ENCODE measurements around the gene PMVK.

Gene PMVK

DNA sequence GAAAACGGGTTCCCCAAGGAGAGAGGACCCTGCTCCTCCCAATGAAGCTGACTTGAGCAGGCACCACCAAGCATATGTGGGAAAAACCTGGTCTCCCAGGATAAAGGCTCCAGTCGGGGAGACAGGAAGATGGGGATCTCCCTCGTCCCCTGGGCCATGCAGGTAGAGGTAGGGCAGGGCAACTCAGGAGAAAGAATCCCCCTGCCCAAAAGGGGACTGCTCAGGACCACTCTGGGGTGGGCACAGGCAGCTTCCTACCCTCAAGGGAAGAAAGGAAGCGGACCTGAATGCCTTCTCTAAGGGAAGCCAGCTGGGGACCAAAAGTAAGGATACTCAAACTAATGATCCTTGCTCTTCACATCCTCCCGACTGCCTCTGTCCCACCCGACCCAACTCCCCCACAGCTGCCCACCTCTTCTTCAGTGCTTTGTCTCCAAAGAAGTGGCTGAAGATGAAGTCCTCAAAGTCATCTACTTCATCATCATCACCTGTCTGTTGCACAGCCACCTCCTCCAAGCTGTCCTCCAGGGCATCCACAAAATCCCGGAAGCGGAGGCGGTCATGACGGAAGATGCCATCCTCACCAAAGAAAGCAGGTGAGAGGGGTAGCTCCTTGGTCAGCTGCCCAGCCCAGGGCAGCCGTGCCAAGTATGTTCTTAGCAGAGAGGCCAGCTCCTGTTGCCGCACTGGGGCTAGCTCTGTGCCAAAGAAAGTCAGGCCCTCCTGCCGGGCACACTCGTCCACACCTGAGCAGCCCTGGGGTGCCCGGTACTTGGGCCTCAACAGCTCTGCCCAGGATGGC lies 8.8 kb upstream of the PMVK start:
- Histone ChIP-seq H3K4me1 (ENCODE audit: insufficient read depth, poor library complexity, severe bottlenecking) (no peaks in the 10 kb centered on the region), H3K27ac (ENCODE audit: poor library complexity, severe bottlenecking) (no peak overlapping the region), H3K36me3 (ENCODE audit: low read depth) (no peaks in the 10 kb centered on the region), H3K4me3 (ENCODE audit: severe bottlenecking) (no peak overlapping the region), H3K9me3 (ENCODE audit: severe bottlenecking) (no peaks in the 10 kb centered on the region), H3K27me3 (ENCODE audit: insufficient read depth, poor library complexity, severe bottlenecking) (no peaks in the 10 kb centered on the region)
- TF ChIP-seq, protein P1, sequence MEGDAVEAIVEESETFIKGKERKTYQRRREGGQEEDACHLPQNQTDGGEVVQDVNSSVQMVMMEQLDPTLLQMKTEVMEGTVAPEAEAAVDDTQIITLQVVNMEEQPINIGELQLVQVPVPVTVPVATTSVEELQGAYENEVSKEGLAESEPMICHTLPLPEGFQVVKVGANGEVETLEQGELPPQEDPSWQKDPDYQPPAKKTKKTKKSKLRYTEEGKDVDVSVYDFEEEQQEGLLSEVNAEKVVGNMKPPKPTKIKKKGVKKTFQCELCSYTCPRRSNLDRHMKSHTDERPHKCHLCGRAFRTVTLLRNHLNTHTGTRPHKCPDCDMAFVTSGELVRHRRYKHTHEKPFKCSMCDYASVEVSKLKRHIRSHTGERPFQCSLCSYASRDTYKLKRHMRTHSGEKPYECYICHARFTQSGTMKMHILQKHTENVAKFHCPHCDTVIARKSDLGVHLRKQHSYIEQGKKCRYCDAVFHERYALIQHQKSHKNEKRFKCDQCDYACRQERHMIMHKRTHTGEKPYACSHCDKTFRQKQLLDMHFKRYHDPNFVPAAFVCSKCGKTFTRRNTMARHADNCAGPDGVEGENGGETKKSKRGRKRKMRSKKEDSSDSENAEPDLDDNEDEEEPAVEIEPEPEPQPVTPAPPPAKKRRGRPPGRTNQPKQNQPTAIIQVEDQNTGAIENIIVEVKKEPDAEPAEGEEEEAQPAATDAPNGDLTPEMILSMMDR (IDR thresholded peaks at IDR 0.05; ENCODE audit: poor library complexity, severe bottlenecking), result no peak
- no peak for ATAC-seq (ENCODE audit: low read depth)
- no peak for DNase-seq (ENCODE audit: low spot score)

DNA sequence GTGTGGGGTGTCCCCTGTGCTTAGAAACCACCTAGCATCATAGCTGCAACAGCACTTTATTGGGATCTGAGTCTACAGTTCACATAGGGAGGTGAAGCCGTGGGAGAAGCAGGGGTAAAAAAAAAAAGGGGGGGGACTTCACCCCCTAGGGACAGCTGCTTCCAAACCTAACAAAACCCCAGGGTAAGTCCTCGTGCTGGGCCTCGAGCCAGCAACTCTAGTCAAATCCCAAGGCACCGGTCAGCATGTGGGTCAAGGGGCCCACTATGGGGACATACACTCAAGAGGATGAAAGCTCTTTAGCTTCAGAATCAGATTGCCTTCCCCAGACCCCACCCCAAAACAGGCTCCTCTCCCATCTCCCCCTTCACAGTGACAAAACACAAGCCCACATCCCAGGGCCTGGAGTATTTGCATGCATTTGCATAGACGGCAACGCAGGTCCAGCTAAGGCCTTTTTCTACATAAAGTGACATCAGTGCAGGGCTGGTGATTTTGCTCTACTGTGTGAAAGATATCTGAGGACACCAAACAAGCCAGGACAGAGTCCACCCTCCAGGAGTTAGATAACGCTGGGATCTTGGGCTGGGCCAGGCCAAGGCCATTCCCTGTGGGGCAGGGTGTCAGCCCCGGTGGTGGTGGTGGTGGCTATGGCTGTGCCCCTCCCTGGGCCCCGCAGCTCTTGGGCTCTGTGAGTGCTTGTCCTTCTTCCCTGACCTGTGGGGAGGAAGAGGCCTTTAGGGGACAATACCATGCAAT lies 8.1 kb upstream of the PMVK start:
- Histone ChIP-seq H3K4me1 (ENCODE audit: insufficient read depth, poor library complexity, severe bottlenecking) (no peaks in the 10 kb centered on the region), H3K27ac (ENCODE audit: poor library complexity, severe bottlenecking) (no peak overlapping the region), H3K9me3 (ENCODE audit: severe bottlenecking) (no peaks in the 10 kb centered on the region), H3K27me3 (ENCODE audit: insufficient read depth, poor library complexity, severe bottlenecking) (no peaks in the 10 kb centered on the region), H3K4me3 (ENCODE audit: severe bottlenecking) (no peak overlapping the region), H3K36me3 (ENCODE audit: low read depth) (no peaks in the 10 kb centered on the region)
- TF ChIP-seq, protein P1 (IDR thresholded peaks at IDR 0.05; ENCODE audit: poor library complexity, severe bottlenecking), result no peak
- ATAC-seq (ENCODE audit: low read depth) (no peak), DNase-seq (ENCODE audit: low spot score) (no peak)

DNA sequence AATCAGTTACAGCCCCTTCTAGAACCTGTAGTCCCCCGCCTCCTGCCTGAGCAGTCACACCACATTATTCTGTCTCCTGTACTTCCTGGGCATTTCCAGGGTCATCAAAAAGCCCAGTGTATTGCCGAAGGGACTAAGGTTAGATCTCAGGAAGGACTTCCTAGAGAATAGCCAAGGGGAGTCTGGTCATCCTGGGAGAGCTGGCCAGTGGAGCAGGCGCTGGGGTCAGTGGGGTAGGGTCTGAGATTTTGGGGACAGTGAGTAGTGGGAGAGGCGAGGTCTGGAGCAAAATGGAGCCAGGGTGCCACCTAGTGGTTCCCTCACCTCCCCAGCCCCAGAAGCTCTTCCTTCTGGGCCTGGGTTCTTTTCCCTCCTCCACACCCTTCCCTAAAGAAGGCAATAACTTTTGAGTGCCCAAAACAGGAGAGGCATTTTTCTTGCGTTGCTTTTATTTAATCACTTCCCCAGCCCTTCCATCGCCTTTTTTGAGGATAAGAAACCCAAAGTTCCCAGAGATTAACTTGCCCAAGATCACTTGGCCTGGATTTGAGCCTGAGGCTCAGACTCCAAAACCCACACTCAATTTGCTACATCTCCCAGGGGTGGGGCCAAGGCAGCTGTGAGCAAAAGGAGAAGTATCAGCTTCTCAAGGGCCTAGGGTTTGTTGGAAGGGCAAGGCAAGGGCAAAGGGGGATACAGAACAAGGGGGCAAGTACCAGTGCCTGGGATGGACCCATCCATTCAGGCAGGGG lies 7.3 kb upstream of the PMVK start:
- H3K4me3 ChIP-seq (ENCODE audit: severe bottlenecking), result no peak overlapping the region
- TF ChIP-seq, protein P1 (IDR thresholded peaks at IDR 0.05; ENCODE audit: poor library complexity, severe bottlenecking), result peak; percentile 92
- ATAC-seq (ENCODE audit: low read depth) (peak; percentile 67; the same call in 2 of the 3 replicates), DNase-seq (ENCODE audit: low spot score) (no peak)
- H3K9me3 ChIP-seq (ENCODE audit: severe bottlenecking), result no peaks in the 10 kb centered on the region
- no peaks in the 10 kb centered on the region for H3K4me1 ChIP-seq (ENCODE audit: insufficient read depth, poor library complexity, severe bottlenecking)
- H3K27ac ChIP-seq (ENCODE audit: poor library complexity, severe bottlenecking), result no peak overlapping the region
- no peaks in the 10 kb centered on the region for H3K36me3 ChIP-seq (ENCODE audit: low read depth)
- H3K27me3 ChIP-seq (ENCODE audit: insufficient read depth, poor library complexity, severe bottlenecking), result no peaks in the 10 kb centered on the region

DNA sequence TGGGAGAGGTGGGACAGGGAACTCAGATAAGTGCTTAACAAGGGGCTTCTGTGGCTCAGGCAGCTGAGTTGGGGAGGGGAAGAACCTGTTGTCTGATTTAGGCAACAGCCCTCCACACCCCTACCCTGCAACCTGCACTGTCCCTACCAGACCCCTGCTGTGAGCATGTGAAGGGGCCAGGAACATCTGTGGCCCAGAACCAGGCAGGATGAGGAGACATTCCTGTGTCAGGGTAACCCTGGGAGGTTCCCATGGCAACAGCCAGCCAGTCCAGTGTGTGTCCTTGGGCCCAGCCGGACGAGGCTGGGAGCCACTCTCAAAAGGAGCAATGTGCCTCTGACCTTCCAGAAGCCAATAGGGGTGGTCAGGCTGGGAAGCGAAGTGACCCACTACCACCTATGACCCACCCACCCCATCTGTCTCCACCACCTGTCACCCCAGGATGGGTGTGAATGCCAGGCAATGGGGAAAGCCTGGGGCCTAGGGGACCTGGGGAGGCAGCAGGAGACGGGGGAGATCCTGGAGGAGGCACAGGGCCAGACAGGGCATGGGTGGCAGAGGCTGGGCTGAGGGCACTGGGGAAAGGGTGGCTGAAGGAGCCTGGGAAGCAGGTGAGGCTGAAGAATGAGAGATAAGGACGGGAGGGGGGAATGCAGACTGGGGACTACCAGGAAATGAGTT lies 5.0 kb upstream of the PMVK start:
- Histone ChIP-seq H3K4me3 (ENCODE audit: severe bottlenecking) (no peak overlapping the region), H3K27me3 (ENCODE audit: insufficient read depth, poor library complexity, severe bottlenecking) (no peaks in the 10 kb centered on the region), H3K27ac (ENCODE audit: poor library complexity, severe bottlenecking) (no peak overlapping the region), H3K9me3 (ENCODE audit: severe bottlenecking) (no peaks in the 10 kb centered on the region), H3K4me1 (ENCODE audit: insufficient read depth, poor library complexity, severe bottlenecking) (peaks cover 8% of the 10 kb centered on the region), H3K36me3 (ENCODE audit: low read depth) (no peaks in the 10 kb centered on the region)
- TF ChIP-seq, protein P1 (IDR thresholded peaks at IDR 0.05; ENCODE audit: poor library complexity, severe bottlenecking), result no peak
- DNase-seq (ENCODE audit: low spot score) (no peak), ATAC-seq (ENCODE audit: low read depth) (no peak)

Data from RWPE2 (cell line).